CD8-positive, alpha-beta memory T cell (primary cell): ENCODE data around the gene TTC16. TPM values are rescaled to one million over a fixed set of nuclear protein-coding genes. Genes with fewer than 3 reads are reported as not detected.
A peak's percentile ranks its signal among the peaks of the same experiment; 100 is the strongest.
"Not testable (repeated sequence)": the region's sequence is repeated elsewhere in the genome, so short reads cannot be mapped to it uniquely, and the experiment has no call there.

Source experiments
- CTCF ChIA-PET: fragments of 350-600 bp; sonication (Branson Sonifier 250); formaldehyde crosslinking; loops from one replicate; lab custom pipeline; 2021; ENCODE audit warnings: antibody characterized with exemption; lab: Charles Lee
- POLR2A ChIA-PET: fragments of 350-600 bp; sonication (Branson Sonifier 250); formaldehyde crosslinking; loops from one replicate; lab custom pipeline; 2021; ENCODE audit warnings: antibody characterized with exemption; lab: Charles Lee
- DNase-seq, 5 donors: peaks; one replicate each; pipeline versions ENCODE4 v3.0.0 to v3.0.0-alpha.2; 2020 to 2022; ENCODE audit warnings: mixed read lengths in 1 of 5
- H3K27ac ChIP-seq: one replicate; pipeline ENCODE4 v1.7.0; 2013; ENCODE audit warnings: low read depth, mild to moderate bottlenecking, low read length, moderate library complexity
- H3K27me3 ChIP-seq: 2 replicates; pipeline ENCODE4 v1.7.0; 2013; ENCODE audit warnings: low read length, mild to moderate bottlenecking; ENCODE audit not compliant: insufficient read depth, poor library complexity, severe bottlenecking
- H3K36me3 ChIP-seq: 2 replicates; pipeline ENCODE4 v1.7.0; 2013; ENCODE audit warnings: mild to moderate bottlenecking, low read length, moderate library complexity; ENCODE audit not compliant: insufficient read depth
- H3K4me1 ChIP-seq: 2 replicates; pipeline ENCODE4 v1.7.0; 2013; ENCODE audit warnings: mild to moderate bottlenecking, low read length, moderate library complexity; ENCODE audit not compliant: insufficient read depth
- H3K4me3 ChIP-seq: 2 replicates; pipeline ENCODE4 v1.7.0; 2013; ENCODE audit warnings: mild to moderate bottlenecking, low read length
- H3K9me3 ChIP-seq: 2 replicates; pipeline ENCODE4 v1.7.0; 2013; ENCODE audit warnings: mild to moderate bottlenecking, low read length
- H3K27ac Mint-ChIP-seq, 8 donors: one replicate each; pipeline ENCODE4 v1.8.0; 2020 to 2021; ENCODE audit warnings: mixed read lengths in 8 of 8, mild to moderate bottlenecking in 6 of 8, inconsistent platforms in 3 of 8, moderate library complexity in 3 of 8
- H3K27me3 Mint-ChIP-seq, 2 donors: one replicate each; pipeline ENCODE4 v1.8.0; 2020 to 2021; ENCODE audit warnings: mixed read lengths in 2 of 2, mild to moderate bottlenecking in 1 of 2, moderate library complexity in 1 of 2
- H3K36me3 Mint-ChIP-seq, 3 donors: one replicate each; pipeline ENCODE4 v1.8.0; 2020 to 2021; ENCODE audit warnings: mixed read lengths in 3 of 3, inconsistent platforms in 1 of 3, mild to moderate bottlenecking in 1 of 3
- H3K4me1 Mint-ChIP-seq, 3 donors: one replicate each; pipeline ENCODE4 v1.8.0; 2020 to 2021; ENCODE audit warnings: mixed read lengths in 3 of 3, inconsistent platforms in 1 of 3, mild to moderate bottlenecking in 1 of 3
- H3K4me3 Mint-ChIP-seq, 7 donors: one replicate each; pipeline ENCODE4 v1.8.0; 2020 to 2021; ENCODE audit warnings: mixed read lengths in 7 of 7, mild to moderate bottlenecking in 6 of 7, moderate library complexity in 4 of 7, inconsistent platforms in 2 of 7
- H3K9me3 Mint-ChIP-seq, 5 donors: one replicate each; pipeline ENCODE4 v1.8.0; 2020 to 2022; ENCODE audit warnings: mixed read lengths in 5 of 5, mild to moderate bottlenecking in 3 of 5, moderate library complexity in 2 of 5, inconsistent platforms in 1 of 5
- polyA plus RNA-seq: library from polyadenylated mRNA; unstranded; fragments of 300-500 nt; fragmentation: Illumina TruSeq; gene quantifications from one replicate; pipeline ENCODE4 v1.2.3, GENCODE V29; 2021
- total RNA-seq, 2 experiments: library from RNA; stranded (reverse); gene quantifications; one replicate each; pipeline ENCODE4 v1.2.3, GENCODE V29; 2021

The TTC16 gene
- total and polyA plus RNA-seq, 3 experiments from 2014 or later = 1.6 to 7.1 (median 1.8) TPM

DNA sequence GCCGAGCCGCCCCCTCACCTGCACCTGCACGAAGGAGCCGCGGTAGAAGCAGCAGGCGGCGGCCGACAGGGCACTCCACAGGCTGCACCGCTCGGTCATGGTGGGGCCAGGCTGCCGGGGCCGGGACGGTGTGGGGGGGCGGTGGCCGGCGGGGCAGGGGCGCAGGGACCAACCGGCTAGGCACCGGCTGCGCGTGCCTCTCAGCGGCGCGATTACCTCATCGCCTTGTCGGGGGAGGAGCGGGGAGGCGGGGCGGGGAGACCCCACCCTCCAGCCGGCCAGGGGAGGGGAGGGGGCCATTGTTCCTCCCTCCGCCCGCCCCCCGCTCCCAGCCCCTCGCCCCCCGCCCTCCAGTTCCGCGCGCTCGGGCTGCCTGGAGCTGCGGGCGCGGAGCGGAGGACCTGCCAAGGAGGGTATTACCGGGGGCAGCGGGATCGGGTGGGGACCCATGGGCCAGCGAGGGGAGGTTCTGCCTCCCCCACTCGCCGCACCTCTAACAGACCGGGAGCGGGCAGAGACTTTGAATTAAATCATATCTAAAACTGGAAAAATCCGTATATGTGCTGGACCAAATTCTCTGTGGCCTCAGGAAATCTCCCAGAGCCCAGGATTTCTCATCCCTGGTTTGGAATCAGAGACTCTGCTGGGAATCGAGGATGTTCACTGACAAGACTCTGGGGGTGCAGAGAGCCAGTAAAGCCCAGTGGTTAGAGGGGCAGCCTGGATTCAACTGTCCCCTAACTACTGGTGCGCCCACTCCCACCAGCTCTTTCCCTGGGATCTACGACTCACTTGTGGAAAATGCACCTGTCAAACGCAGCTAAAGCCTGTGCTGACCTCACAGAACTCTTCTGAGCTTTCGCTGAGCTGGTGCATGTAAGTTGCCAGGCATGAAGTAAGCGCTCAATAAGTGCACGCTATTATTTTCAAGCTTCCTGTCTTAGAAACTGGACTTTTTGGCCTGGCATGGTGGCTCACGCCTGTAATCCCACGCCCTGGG lies 39.5 kb downstream of the TTC16 start:
- no peaks in the 10 kb centered on the region for H3K4me1 ChIP-seq
- H3K36me3 Mint-ChIP-seq = peaks cover 3 to 55% (median 3%) of the 10 kb centered on the region in 3 donors
- no peak for DNase-seq
- peaks cover 15% of the 10 kb centered on the region for H3K36me3 ChIP-seq
- H3K4me3 Mint-ChIP-seq = no peak overlapping the region
- H3K9me3 Mint-ChIP-seq = no peaks in the 10 kb centered on the region
- H3K4me1 Mint-ChIP-seq = peaks cover 16 to 23% (median 19%) of the 10 kb centered on the region in 3 donors
- no peaks in the 10 kb centered on the region for H3K27me3 Mint-ChIP-seq
- no peak overlapping the region for H3K4me3 ChIP-seq
- H3K27ac Mint-ChIP-seq = peak overlapping the region in 1 of 8 donors; percentile 79
- ChIA-PET CTCF (interaction anchor here (2.5 kb wide), 1 partner anchor 20 kb away, joined by 9 read pairs; the partner anchor contains the start of gene TOR2A), POLR2A (no interaction called here)
- H3K9me3 ChIP-seq = no peaks in the 10 kb centered on the region
- no peak overlapping the region for H3K27ac ChIP-seq
- H3K27me3 ChIP-seq = no peaks in the 10 kb centered on the region

DNA sequence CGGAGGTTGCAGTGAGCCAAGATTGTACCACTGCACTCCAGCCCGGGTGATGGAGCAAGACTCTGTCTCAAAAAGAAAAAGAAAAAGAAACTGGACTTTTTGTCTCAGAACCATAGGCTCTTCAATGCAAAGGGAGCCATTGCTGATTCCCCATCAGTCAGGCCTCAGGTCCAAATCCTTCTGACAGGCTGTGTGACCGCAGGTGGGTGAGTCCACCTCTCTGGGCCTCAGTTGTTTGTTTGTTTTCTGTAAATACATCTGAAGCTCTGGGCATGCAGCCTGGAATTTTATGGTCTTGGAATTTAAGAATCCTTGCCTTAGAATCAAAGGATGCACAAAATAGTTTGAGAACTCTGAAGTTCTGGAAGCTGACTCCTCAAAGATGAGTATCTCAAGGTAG lies 40.4 kb downstream of the TTC16 start:
- ChIA-PET CTCF (interaction anchor here (1.4 to 2.5 kb wide), 2 partner anchors 21 to 29 kb away, joined by 3 to 9 read pairs; partner anchors contain the start of genes CDK9 and TOR2A), POLR2A (no interaction called here)
- no peaks in the 10 kb centered on the region for H3K9me3 Mint-ChIP-seq
- no peaks in the 10 kb centered on the region for H3K4me1 ChIP-seq
- no peak overlapping the region for H3K4me3 ChIP-seq
- H3K27me3 Mint-ChIP-seq = no peaks in the 10 kb centered on the region
- peaks cover 0 to 50% (median 0%) of the 10 kb centered on the region in 3 donors for H3K36me3 Mint-ChIP-seq
- no peak overlapping the region for H3K27ac Mint-ChIP-seq
- H3K4me1 Mint-ChIP-seq = peaks cover 12 to 22% (median 18%) of the 10 kb centered on the region in 3 donors
- DNase-seq = no peak
- no peaks in the 10 kb centered on the region for H3K9me3 ChIP-seq
- peaks cover 10% of the 10 kb centered on the region for H3K36me3 ChIP-seq
- H3K27me3 ChIP-seq = no peaks in the 10 kb centered on the region
- H3K4me3 Mint-ChIP-seq = no peak overlapping the region
- no peak overlapping the region for H3K27ac ChIP-seq

DNA sequence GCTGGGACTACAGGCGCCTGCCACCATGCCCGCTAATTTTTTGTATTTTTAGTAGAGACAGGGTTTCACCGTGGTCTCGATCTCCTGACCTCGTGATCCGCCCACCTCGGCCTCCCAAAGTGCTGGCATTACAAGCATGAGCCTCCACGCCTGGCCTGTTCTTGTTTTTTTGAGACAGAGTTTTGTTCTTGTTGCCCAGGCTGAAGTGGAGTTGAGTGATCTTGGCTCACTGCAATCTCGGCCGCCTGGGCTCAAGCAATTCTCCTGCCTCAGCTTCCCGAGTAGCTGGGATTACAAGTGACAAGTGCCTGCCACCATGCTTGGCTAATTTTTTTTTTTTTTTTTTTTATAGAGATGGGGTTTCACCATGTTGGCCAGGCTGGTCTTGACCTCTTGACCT lies 40.9 kb downstream of the TTC16 start:
- H3K36me3 ChIP-seq, H3K27ac ChIP-seq, DNase-seq, H3K27me3 ChIP-seq, H3K4me3 Mint-ChIP-seq, H3K4me3 ChIP-seq, H3K27me3 Mint-ChIP-seq, H3K9me3 Mint-ChIP-seq, H3K9me3 ChIP-seq, H3K4me1 ChIP-seq: not testable (repeated sequence)
- H3K4me1 Mint-ChIP-seq = peaks cover 8 to 23% (median 14%) of the 10 kb centered on the region in 3 donors
- ChIA-PET CTCF (interaction anchor here (1.0 to 2.5 kb wide), 7 partner anchors 10 to 34 kb away, joined by 3 to 9 read pairs (median 4); partner anchors contain the start of genes CDK9 and TOR2A), POLR2A (interaction anchor here (0.7 kb wide), 1 partner anchor 159 kb away, joined by 3 read pairs; no protein-coding TSS in a partner anchor)
- H3K36me3 Mint-ChIP-seq = peaks cover 0 to 50% (median 0%) of the 10 kb centered on the region in 3 donors
- H3K27ac Mint-ChIP-seq = peak overlapping the region in 2 of 8 donors; percentile 69 to 81

DNA sequence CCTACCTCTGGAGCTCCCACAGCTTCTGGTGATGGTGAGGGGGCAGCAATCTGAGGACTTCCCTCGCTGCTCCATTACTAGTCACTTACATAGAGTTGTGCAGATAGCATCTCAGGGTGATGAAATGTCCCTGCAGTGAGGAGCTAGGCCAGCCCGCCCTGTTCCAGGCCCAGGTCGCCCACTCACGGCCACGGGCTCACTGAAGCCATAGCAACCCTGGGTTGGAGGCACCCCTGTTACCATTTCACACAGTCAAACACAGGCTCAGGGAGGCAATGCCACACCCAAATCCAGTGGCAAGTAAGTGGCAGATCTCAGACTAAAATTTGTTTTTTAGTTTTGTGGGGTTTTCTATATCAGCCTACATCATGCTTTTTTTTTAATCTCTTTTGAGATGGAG lies 43.0 kb downstream of the TTC16 start:
- H3K9me3 Mint-ChIP-seq = no peaks in the 10 kb centered on the region
- Histone ChIP-seq H3K4me1 (peaks cover 11% of the 10 kb centered on the region), H3K36me3 (peaks cover 5% of the 10 kb centered on the region), H3K27ac (no peak overlapping the region), H3K27me3 (no peaks in the 10 kb centered on the region), H3K4me3 (no peak overlapping the region), H3K9me3 (no peaks in the 10 kb centered on the region)
- peak overlapping the region in 7 of 8 donors; percentile 10 to 87 (median 64) for H3K27ac Mint-ChIP-seq
- peaks cover 0 to 2% of the 10 kb centered on the region in 2 donors for H3K27me3 Mint-ChIP-seq
- DNase-seq = no peak
- H3K4me3 Mint-ChIP-seq = no peak overlapping the region
- ChIA-PET CTCF (interaction anchor here (0.9 to 2.5 kb wide), 3 partner anchors 8 to 24 kb away, joined by 3 to 6 read pairs (median 4); partner anchors contain the start of gene TOR2A), POLR2A (interaction anchor here (1.5 kb wide), 1 partner anchor 10 kb away, joined by 3 read pairs; no protein-coding TSS in a partner anchor)
- H3K36me3 Mint-ChIP-seq = peaks cover 0 to 49% (median 3%) of the 10 kb centered on the region in 3 donors
- H3K4me1 Mint-ChIP-seq = peaks cover 25 to 35% (median 25%) of the 10 kb centered on the region in 3 donors

DNA sequence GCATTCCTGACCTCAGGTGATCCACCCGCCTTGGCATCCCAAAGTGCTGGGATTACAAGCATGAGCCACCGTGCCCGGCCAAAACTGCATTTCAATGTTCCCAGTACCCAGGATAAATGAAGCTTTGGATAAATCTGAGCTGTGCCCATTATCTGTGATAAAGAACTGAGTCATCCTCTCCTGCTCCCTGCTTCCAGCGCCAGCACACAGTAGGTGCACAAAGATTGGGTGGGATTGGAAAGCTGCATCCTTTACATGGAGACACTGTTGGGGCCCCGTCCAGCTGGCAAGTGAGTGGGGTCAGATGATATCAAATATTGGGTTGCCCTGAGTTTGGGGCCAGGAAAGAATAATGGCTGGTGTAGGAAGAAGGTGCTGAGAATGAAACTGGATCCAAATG lies 45.2 kb downstream of the TTC16 start:
- H3K27me3 Mint-ChIP-seq = peaks cover 0 to 3% of the 10 kb centered on the region in 2 donors
- H3K4me3 Mint-ChIP-seq = no peak overlapping the region
- DNase-seq = no peak
- no peaks in the 10 kb centered on the region for H3K27me3 ChIP-seq
- H3K4me3 ChIP-seq = no peak overlapping the region
- H3K4me1 ChIP-seq = peaks cover 30% of the 10 kb centered on the region
- H3K27ac ChIP-seq = no peak overlapping the region
- peaks cover 14% of the 10 kb centered on the region for H3K36me3 ChIP-seq
- H3K9me3 ChIP-seq = no peaks in the 10 kb centered on the region
- H3K36me3 Mint-ChIP-seq = peaks cover 0 to 66% (median 9%) of the 10 kb centered on the region in 3 donors
- H3K4me1 Mint-ChIP-seq = peaks cover 43 to 57% (median 46%) of the 10 kb centered on the region in 3 donors
- no peaks in the 10 kb centered on the region for H3K9me3 Mint-ChIP-seq
- POLR2A ChIA-PET = no interaction called here
- CTCF ChIA-PET = interaction anchor here (1.5 to 2.2 kb wide), 2 partner anchors 10 to 16 kb away, joined by 4 to 6 read pairs; no protein-coding TSS in a partner anchor
- H3K27ac Mint-ChIP-seq = peak overlapping the region in 3 of 8 donors; percentile 17 to 75 (median 73)

DNA sequence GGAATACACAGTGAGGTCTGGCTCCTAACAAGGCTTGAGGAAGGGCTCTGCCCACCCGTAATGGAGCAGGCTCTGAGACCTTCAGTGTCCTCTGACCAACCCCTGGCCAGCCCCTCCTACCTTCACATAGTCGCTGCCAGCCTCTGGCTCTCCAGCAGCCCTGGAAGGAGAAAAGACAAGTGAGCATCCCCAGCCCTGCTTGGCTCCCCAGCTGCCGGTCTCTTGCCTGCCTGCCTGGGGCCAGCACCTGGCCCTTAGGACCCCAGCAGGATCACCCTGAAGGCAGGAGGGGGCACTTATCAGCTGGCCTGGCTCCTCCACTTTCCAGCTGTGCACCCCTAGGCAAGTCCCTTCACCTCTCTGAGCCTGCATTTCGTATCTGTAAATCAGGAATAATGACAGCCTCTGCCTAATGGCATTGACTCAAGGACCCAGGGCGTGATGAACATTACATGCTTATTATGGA lies 45.6 kb downstream of the TTC16 start:
- Mint-ChIP-seq H3K36me3 (peaks cover 0 to 70% (median 11%) of the 10 kb centered on the region in 3 donors), H3K4me3 (no peak overlapping the region), H3K9me3 (no peaks in the 10 kb centered on the region), H3K4me1 (peaks cover 47 to 61% (median 50%) of the 10 kb centered on the region in 3 donors), H3K27ac (peak overlapping the region in 3 of 8 donors; percentile 11 to 29 (median 17)), H3K27me3 (peaks cover 0 to 3% of the 10 kb centered on the region in 2 donors)
- peaks cover 14% of the 10 kb centered on the region for H3K36me3 ChIP-seq
- no peak for DNase-seq
- POLR2A ChIA-PET = no interaction called here
- H3K4me1 ChIP-seq = peaks cover 34% of the 10 kb centered on the region
- CTCF ChIA-PET = interaction anchor here (1.5 to 2.2 kb wide), 2 partner anchors 10 to 16 kb away, joined by 4 to 6 read pairs; no protein-coding TSS in a partner anchor
- no peaks in the 10 kb centered on the region for H3K9me3 ChIP-seq
- no peak overlapping the region for H3K27ac ChIP-seq
- H3K27me3 ChIP-seq = no peaks in the 10 kb centered on the region
- H3K4me3 ChIP-seq = no peak overlapping the region

DNA sequence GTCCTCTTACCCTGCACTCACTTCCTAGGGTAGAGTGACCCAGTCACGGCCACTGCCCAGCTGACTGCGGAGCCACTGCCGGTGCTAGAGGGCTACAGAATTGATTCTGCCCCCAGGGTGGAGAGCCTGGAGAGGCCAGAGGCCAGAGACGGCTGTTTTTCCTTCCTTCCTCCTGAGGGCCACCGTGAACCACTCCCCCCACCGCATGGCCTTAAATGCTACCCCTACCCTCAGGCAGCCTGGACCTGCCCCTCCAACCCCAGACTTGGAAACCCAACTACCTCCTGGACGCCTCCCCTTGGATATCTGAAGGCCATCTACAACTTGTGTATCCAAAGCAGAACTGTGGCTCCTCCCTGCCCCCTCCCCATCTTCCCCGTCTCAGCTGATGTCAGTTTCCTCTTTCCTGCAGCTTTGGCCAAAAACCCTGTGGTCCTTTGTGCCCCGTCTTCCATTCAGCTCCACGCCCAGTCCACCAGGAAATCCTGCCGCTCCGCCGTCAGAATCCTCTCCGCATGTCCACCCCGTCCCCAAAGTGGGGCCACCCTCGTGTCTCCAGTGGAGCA lies 46.3 kb downstream of the TTC16 start:
- no peak for DNase-seq
- peak overlapping the region in 7 of 8 donors; percentile 57 to 94 (median 84) for H3K27ac Mint-ChIP-seq
- CTCF ChIA-PET = interaction anchor here (1.1 to 3.4 kb wide), 4 partner anchors 9 to 24 kb away, joined by 3 to 18 read pairs (median 5); no protein-coding TSS in a partner anchor
- no peak overlapping the region for H3K4me3 ChIP-seq
- no peaks in the 10 kb centered on the region for H3K9me3 Mint-ChIP-seq
- no peaks in the 10 kb centered on the region for H3K27me3 ChIP-seq
- POLR2A ChIA-PET = no interaction called here
- peaks cover 41% of the 10 kb centered on the region for H3K4me1 ChIP-seq
- H3K36me3 ChIP-seq = peaks cover 14% of the 10 kb centered on the region
- H3K36me3 Mint-ChIP-seq = peaks cover 0 to 72% (median 11%) of the 10 kb centered on the region in 3 donors
- no peak overlapping the region for H3K27ac ChIP-seq
- no peak overlapping the region for H3K4me3 Mint-ChIP-seq
- H3K27me3 Mint-ChIP-seq = peaks cover 0 to 3% of the 10 kb centered on the region in 2 donors
- H3K9me3 ChIP-seq = no peaks in the 10 kb centered on the region
- H3K4me1 Mint-ChIP-seq = peaks cover 53 to 68% (median 57%) of the 10 kb centered on the region in 3 donors
